H9 (cell line): ENCODE measurements around the gene TM2D1. TPM values are rescaled to one million over a fixed set of nuclear protein-coding genes. Genes with fewer than 3 reads are reported as not detected.

Source experiments
- DNase-seq: peaks from one replicate; pipeline ENCODE4 v3.0.0-alpha.2; 2017
- H2AFZ ChIP-seq: one replicate; pipeline ENCODE4 v1.6.1; 2013; ENCODE audit warnings: mild to moderate bottlenecking, low read length, control low read depth, moderate library complexity
- H2AK5ac ChIP-seq: 2 replicates; pipeline ENCODE4 v1.6.1; 2013; ENCODE audit warnings: low read length, control low read depth, mixed read lengths; ENCODE audit not compliant: insufficient read length
- H2BK120ac ChIP-seq: one replicate; pipeline ENCODE4 v1.6.1; 2013; ENCODE audit warnings: low read depth, mild to moderate bottlenecking, low read length, control low read depth, inconsistent platforms; ENCODE audit not compliant: poor library complexity, severe bottlenecking
- H2BK12ac ChIP-seq: 2 replicates; pipeline ENCODE4 v1.6.1; 2013; ENCODE audit warnings: low read length, control low read depth, mixed read lengths, low read depth; ENCODE audit not compliant: insufficient read length
- H2BK15ac ChIP-seq: 2 replicates; pipeline ENCODE4 v1.6.1; 2013; ENCODE audit warnings: low read depth, low read length, control low read depth
- H2BK20ac ChIP-seq: one replicate; pipeline ENCODE4 v1.6.1; 2013; ENCODE audit warnings: low read depth, mild to moderate bottlenecking, low read length, control low read depth, inconsistent platforms; ENCODE audit not compliant: poor library complexity, severe bottlenecking
- H2BK5ac ChIP-seq: 2 replicates; pipeline ENCODE4 v1.6.1; 2013; ENCODE audit warnings: low read length, control low read depth, mixed read lengths; ENCODE audit not compliant: insufficient read length
- H3K14ac ChIP-seq: 2 replicates; pipeline ENCODE4 v1.6.1; 2013; ENCODE audit warnings: low read length, control low read depth; ENCODE audit not compliant: insufficient read depth
- H3K18ac ChIP-seq: 2 replicates; pipeline ENCODE4 v1.6.1; 2013; ENCODE audit warnings: low read depth, mild to moderate bottlenecking, mixed read lengths, low read length, control low read depth; ENCODE audit not compliant: insufficient read length
- H3K23ac ChIP-seq: 2 replicates; pipeline ENCODE4 v1.6.1; 2013; ENCODE audit warnings: low read length, control low read depth, mixed read lengths, low read depth; ENCODE audit not compliant: insufficient read length
- H3K23me2 ChIP-seq: 2 replicates; pipeline ENCODE4 v1.6.1; 2013; ENCODE audit warnings: low read depth, mild to moderate bottlenecking, mixed read lengths, low read length, control low read depth; ENCODE audit not compliant: insufficient read length, poor library complexity, severe bottlenecking
- H3K27ac ChIP-seq: 2 replicates; pipeline ENCODE4 v1.5.1; 2013; ENCODE audit warnings: low read length, control low read depth, mixed read lengths, low read depth; ENCODE audit not compliant: insufficient read length
- H3K27me3 ChIP-seq: 2 replicates; pipeline ENCODE4 v1.6.1; 2013; ENCODE audit warnings: low read length, control low read depth, inconsistent platforms; ENCODE audit not compliant: insufficient read depth
- H3K4ac ChIP-seq: 2 replicates; pipeline ENCODE4 v1.6.1; 2013; ENCODE audit warnings: low read depth, mild to moderate bottlenecking, control low read depth, inconsistent platforms, low read length, moderate library complexity
- H3K4me1 ChIP-seq: 2 replicates; pipeline ENCODE4 v1.6.1; 2013; ENCODE audit warnings: low read length, control low read depth, inconsistent platforms; ENCODE audit not compliant: insufficient read depth
- H3K4me2 ChIP-seq: 2 replicates; pipeline ENCODE4 v1.6.1; 2013; ENCODE audit warnings: low read length, control low read depth, mixed read lengths; ENCODE audit not compliant: insufficient read length, insufficient read depth
- H3K56ac ChIP-seq: 2 replicates; pipeline ENCODE4 v1.6.1; 2013; ENCODE audit warnings: low read depth, mild to moderate bottlenecking, mixed read lengths, low read length, control low read depth; ENCODE audit not compliant: insufficient read length
- H3K79me1 ChIP-seq: 2 replicates; pipeline ENCODE4 v1.6.1; 2013; ENCODE audit warnings: low read depth, mild to moderate bottlenecking, moderate library complexity, low read length, control low read depth, inconsistent platforms; ENCODE audit not compliant: insufficient read depth, poor library complexity, severe bottlenecking
- H3K79me2 ChIP-seq: 2 replicates; pipeline ENCODE4 v1.6.1; 2013; ENCODE audit warnings: low read length, control low read depth, inconsistent platforms; ENCODE audit not compliant: insufficient read depth
- H3K9ac ChIP-seq: 2 replicates; pipeline ENCODE4 v1.6.1; 2013; ENCODE audit warnings: low read length, control low read depth, mixed read lengths; ENCODE audit not compliant: insufficient read length; ENCODE audit errors: extremely low read depth
- H3K9me3 ChIP-seq: one replicate; pipeline ENCODE4 v1.6.1; 2013; ENCODE audit warnings: low read depth, low read length, inconsistent platforms; ENCODE audit not compliant: control insufficient read depth
- H3T11ph ChIP-seq: one replicate; pipeline ENCODE4 v1.6.1; 2013; ENCODE audit warnings: mild to moderate bottlenecking, low read length, control low read depth, inconsistent platforms
- H4K20me1 ChIP-seq: one replicate; pipeline ENCODE4 v1.6.1; 2013; ENCODE audit not compliant: control insufficient read depth, insufficient read length, insufficient read depth
- H4K5ac ChIP-seq: 2 replicates; pipeline ENCODE4 v1.6.1; 2013; ENCODE audit warnings: low read depth, mild to moderate bottlenecking, mixed read lengths, low read length, control low read depth; ENCODE audit not compliant: insufficient read length
- H4K8ac ChIP-seq: replicated peaks from 2 replicates; pipeline ENCODE4 v1.6.1; 2013; ENCODE audit warnings: low read length, control low read depth, mixed read lengths, low read depth; ENCODE audit not compliant: insufficient read length
- H4K91ac ChIP-seq: 2 replicates; pipeline ENCODE4 v1.6.1; 2013; ENCODE audit warnings: low read depth, mild to moderate bottlenecking, moderate library complexity, mixed read lengths, low read length, control low read depth; ENCODE audit not compliant: insufficient read length
- H3K27ac Mint-ChIP-seq, 3 experiments: 2 replicates in 2 of 3; 3 replicates in 1 of 3; pipeline ENCODE4 v1.8.0; 2020 to 2021; ENCODE audit warnings: mixed read lengths in 3 of 3, mild to moderate bottlenecking in 1 of 3, moderate library complexity in 1 of 3
- H3K27me3 Mint-ChIP-seq: 2 replicates; pipeline ENCODE4 v1.8.0; 2021; ENCODE audit warnings: low read depth, mild to moderate bottlenecking, moderate library complexity, mixed read lengths
- H3K36me3 Mint-ChIP-seq, 3 experiments: 2 replicates in 2 of 3; 3 replicates in 1 of 3; pipeline ENCODE4 v1.8.0; 2020 to 2021; ENCODE audit warnings: low read depth in 3 of 3, mixed read lengths in 3 of 3; ENCODE audit not compliant: insufficient read depth in 1 of 3
- H3K4me1 Mint-ChIP-seq, 2 experiments: 2 replicates each; pipeline ENCODE4 v1.8.0; 2020; ENCODE audit warnings: mixed read lengths in 2 of 2
- H3K4me3 Mint-ChIP-seq, 2 experiments: 2 replicates in 1 of 2; 3 replicates in 1 of 2; pipeline ENCODE4 v1.8.0; 2020 to 2021; ENCODE audit warnings: mild to moderate bottlenecking in 2 of 2, mixed read lengths in 2 of 2, moderate library complexity in 1 of 2
- H3K9me3 Mint-ChIP-seq, 2 experiments: 2 replicates in 1 of 2; 3 replicates in 1 of 2; pipeline ENCODE4 v1.8.0; 2020; ENCODE audit warnings: mild to moderate bottlenecking in 2 of 2, mixed read lengths in 2 of 2, moderate library complexity in 1 of 2
- WGBS: extraction: QIAGEN DNeasy Blood & Tissue Kit; methylation state at CpG from one replicate; pipeline ENCODE4 v1.1.7; 2013; ENCODE audit warnings: missing lambda C conversion rate, low lambda C conversion rate, mixed read lengths; ENCODE audit not compliant: insufficient read length; ENCODE audit errors: extremely low coverage; 5-methylcytosine and 5-hydroxymethylcytosine counted together
- total RNA-seq: library from RNA; stranded (reverse); gene quantifications from 2 replicates; pipeline ENCODE4 v1.2.1, GENCODE V29; 2021
- TF ChIP-seq, protein P1 (sequence below): fragments of 200-600 bp; sonication (generic); conservative IDR thresholded peaks from 3 replicates; pipeline ENCODE4 v1.8.0; 2021; ENCODE audit warnings: antibody characterized with exemption, mild to moderate bottlenecking

Gene TM2D1
- total RNA-seq, 1 experiment from 2014 or later: 20.3 TPM

DNA sequence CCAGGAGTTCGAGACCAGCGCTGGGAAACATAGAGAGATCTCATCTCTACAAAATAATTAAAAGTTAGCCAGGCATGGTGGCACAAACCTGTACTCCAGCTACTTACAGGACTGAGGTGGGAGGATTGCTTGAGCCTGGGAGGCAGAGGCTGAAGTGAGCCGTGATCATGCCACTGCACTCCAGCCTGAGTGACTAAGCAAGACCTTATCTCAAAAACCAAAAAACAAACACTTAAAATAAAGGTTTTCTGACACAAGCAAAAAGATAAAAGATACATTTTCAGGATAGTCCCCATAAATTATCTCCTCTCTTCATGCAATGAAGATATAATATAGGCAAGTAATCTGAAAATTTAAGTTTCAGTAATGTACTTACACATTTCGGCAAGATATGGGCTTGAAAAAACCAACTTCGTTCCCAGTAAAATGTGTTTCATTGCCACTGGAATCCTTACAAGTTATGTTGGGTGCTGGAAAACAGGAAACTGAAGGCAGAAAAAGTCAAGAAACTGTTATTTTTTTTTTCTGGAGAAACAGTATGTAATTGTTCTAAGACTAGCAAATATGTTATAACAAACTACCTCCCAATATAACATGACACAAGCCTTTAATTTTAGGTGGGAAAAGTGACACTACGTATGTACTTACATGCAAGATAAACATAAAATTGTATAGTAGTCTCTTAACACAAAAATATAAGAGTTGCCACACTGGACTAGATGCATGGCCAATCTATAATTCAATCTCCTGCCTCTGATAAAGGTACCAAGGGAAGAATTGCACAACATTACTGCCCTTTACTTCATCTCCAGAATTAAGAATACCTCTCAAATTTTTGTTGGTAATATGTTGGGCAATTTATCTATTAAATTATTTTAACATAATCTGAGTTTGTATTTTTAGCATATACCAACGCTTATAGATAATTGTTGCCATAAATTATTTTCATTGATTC is 15.7 kb downstream of the TM2D1 start:
- H3K14ac ChIP-seq: no peak overlapping the region
- no peaks in the 10 kb centered on the region for H3K27me3 Mint-ChIP-seq

More for the DNA sequence above, 15.7 kb downstream of the TM2D1 start:
- no peak overlapping the region for H3K4ac ChIP-seq
- Mint-ChIP-seq H3K4me3 (no peak overlapping the region), H3K36me3 (peaks cover 8 to 30% (median 10%) of the 10 kb centered on the region in 3 experiments; a peak in 6 of 7 replicates), H3K4me1 (no peaks in the 10 kb centered on the region), H3K27ac (no peak overlapping the region), H3K9me3 (no peaks in the 10 kb centered on the region)
- no peak overlapping the region for H3K9ac ChIP-seq
- H2BK15ac ChIP-seq: no peak overlapping the region
- no peak overlapping the region for H3T11ph ChIP-seq
- H3K23ac ChIP-seq: no peak overlapping the region
- no peak overlapping the region for H4K5ac ChIP-seq
- no peak overlapping the region for H4K91ac ChIP-seq
- H3K27ac ChIP-seq: no peak overlapping the region
- H3K27me3 ChIP-seq: no peaks in the 10 kb centered on the region
- peaks cover 10% of the 10 kb centered on the region for H3K79me1 ChIP-seq
- no peak overlapping the region for H2BK120ac ChIP-seq
- H3K79me2 ChIP-seq: no peaks in the 10 kb centered on the region
- H3K9me3 ChIP-seq: no peaks in the 10 kb centered on the region
- no peak overlapping the region for H2BK12ac ChIP-seq
- H2BK20ac ChIP-seq: no peak overlapping the region
- no CpG with 5 or more reads among the region's 7 CpGs for WGBS
- H2AFZ ChIP-seq: no peak overlapping the region
- H4K8ac ChIP-seq: no peak overlapping the region
- no peaks in the 10 kb centered on the region for H3K23me2 ChIP-seq
- no peak overlapping the region for H3K56ac ChIP-seq
- no peak overlapping the region for H3K4me2 ChIP-seq
- no peaks in the 10 kb centered on the region for H4K20me1 ChIP-seq
- TF ChIP-seq, protein P1, sequence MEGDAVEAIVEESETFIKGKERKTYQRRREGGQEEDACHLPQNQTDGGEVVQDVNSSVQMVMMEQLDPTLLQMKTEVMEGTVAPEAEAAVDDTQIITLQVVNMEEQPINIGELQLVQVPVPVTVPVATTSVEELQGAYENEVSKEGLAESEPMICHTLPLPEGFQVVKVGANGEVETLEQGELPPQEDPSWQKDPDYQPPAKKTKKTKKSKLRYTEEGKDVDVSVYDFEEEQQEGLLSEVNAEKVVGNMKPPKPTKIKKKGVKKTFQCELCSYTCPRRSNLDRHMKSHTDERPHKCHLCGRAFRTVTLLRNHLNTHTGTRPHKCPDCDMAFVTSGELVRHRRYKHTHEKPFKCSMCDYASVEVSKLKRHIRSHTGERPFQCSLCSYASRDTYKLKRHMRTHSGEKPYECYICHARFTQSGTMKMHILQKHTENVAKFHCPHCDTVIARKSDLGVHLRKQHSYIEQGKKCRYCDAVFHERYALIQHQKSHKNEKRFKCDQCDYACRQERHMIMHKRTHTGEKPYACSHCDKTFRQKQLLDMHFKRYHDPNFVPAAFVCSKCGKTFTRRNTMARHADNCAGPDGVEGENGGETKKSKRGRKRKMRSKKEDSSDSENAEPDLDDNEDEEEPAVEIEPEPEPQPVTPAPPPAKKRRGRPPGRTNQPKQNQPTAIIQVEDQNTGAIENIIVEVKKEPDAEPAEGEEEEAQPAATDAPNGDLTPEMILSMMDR: no peak
- no peaks in the 10 kb centered on the region for H3K4me1 ChIP-seq
- no peak for DNase-seq
- H3K18ac ChIP-seq: no peak overlapping the region
- no peak overlapping the region for H2BK5ac ChIP-seq
- H2AK5ac ChIP-seq: no peak overlapping the region
